ENCODE data around the gene SMIM32. TPM values are rescaled to one million over a fixed set of nuclear protein-coding genes. Genes with fewer than 3 reads are reported as not detected.

Gene SMIM32
- total RNA-seq, 2 experiments from 2014 or later, result not detected

DNA sequence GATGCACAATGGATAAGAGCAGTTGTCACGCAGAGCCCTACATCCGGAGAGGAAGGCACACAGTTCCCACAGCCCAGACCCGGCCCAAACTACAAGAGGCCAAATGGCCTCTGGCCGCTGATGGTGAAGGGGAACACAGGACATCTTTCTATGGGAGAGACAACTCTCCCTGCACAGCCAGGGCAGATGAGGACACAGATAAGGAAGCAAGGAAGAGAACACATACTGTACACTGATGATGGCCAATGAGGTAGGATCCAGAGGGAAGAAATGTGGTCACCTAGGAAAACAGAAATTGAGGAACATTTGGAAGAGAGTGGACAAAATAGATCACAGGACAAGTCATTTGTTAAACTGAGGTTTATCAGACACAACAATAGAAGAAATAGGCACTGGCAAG lies 28.4 kb upstream of the SMIM32 start:
- no peak overlapping the region for H3K4me3 Mint-ChIP-seq
- H3K4me1 Mint-ChIP-seq (ENCODE audit: low read depth), result no peaks in the 10 kb centered on the region
- H3K27me3 Mint-ChIP-seq, result peaks cover 6% of the 10 kb centered on the region
- ATAC-seq (ENCODE audit: poor library complexity) (no peak), DNase-seq (no peak)
- no peaks in the 10 kb centered on the region for H3K36me3 Mint-ChIP-seq (ENCODE audit: low read depth)
- TF ChIP-seq, protein P1, sequence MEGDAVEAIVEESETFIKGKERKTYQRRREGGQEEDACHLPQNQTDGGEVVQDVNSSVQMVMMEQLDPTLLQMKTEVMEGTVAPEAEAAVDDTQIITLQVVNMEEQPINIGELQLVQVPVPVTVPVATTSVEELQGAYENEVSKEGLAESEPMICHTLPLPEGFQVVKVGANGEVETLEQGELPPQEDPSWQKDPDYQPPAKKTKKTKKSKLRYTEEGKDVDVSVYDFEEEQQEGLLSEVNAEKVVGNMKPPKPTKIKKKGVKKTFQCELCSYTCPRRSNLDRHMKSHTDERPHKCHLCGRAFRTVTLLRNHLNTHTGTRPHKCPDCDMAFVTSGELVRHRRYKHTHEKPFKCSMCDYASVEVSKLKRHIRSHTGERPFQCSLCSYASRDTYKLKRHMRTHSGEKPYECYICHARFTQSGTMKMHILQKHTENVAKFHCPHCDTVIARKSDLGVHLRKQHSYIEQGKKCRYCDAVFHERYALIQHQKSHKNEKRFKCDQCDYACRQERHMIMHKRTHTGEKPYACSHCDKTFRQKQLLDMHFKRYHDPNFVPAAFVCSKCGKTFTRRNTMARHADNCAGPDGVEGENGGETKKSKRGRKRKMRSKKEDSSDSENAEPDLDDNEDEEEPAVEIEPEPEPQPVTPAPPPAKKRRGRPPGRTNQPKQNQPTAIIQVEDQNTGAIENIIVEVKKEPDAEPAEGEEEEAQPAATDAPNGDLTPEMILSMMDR (IDR thresholded peaks at IDR 0.05), result no peak
- Histone ChIP-seq H3K36me3 (ENCODE audit: insufficient read depth, low read length) (no peaks in the 10 kb centered on the region), H3K4me3 (ENCODE audit: low read length) (no peak overlapping the region), H3K27me3 (ENCODE audit: control insufficient read depth in 1 of 2, insufficient read depth in 2 of 2, low read length in 2 of 2) (peaks cover 3 to 4% of the 10 kb centered on the region in 2 experiments), H3K9me3 (ENCODE audit: control insufficient read depth in 1 of 2, insufficient read depth in 1 of 2, low read length in 2 of 2) (peaks cover 3 to 16% of the 10 kb centered on the region in 2 experiments), H3K27ac (ENCODE audit: low read depth in 1 of 2, low read length in 2 of 2) (no peak overlapping the region), H3K4me1 (ENCODE audit: insufficient read depth, low read length) (no peaks in the 10 kb centered on the region)
- intact Hi-C loops (cut with DNase I, micrococcal nuclease), result no loop called here
- no peak overlapping the region for H3K27ac Mint-ChIP-seq
- ChIA-PET POLR2A (no interaction called here), CTCF (no interaction called here)
- H3K9me3 Mint-ChIP-seq, result peaks cover 4% of the 10 kb centered on the region

DNA sequence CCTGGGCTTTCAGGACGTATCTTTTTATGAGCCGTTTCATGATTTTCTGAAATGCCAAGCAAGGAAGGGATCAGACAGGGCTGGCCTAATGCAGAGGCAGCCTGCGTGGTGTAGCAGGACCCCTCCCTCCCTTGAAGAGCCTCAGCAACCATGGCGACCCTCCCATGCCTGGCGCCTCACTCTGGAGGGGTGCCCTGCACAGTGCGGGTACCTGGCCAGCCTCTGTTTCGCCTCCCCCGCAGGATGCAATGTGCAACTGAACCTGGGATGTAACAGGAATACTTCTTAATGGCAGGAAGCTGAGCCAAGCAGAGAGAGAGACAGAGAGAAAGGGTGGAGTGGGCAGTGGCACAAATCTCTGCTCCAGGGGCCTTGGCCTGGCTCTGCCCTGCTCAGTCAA lies 23.3 kb upstream of the SMIM32 start:
- Histone ChIP-seq H3K27me3 (ENCODE audit: control insufficient read depth in 1 of 2, insufficient read depth in 2 of 2, low read length in 2 of 2) (peaks cover 0 to 4% of the 10 kb centered on the region in 2 experiments), H3K36me3 (ENCODE audit: insufficient read depth, low read length) (no peaks in the 10 kb centered on the region), H3K27ac (ENCODE audit: low read depth in 1 of 2, low read length in 2 of 2) (no peak overlapping the region), H3K9me3 (ENCODE audit: control insufficient read depth in 1 of 2, insufficient read depth in 1 of 2, low read length in 2 of 2) (peaks cover 3 to 17% of the 10 kb centered on the region in 2 experiments), H3K4me1 (ENCODE audit: insufficient read depth, low read length) (no peaks in the 10 kb centered on the region), H3K4me3 (ENCODE audit: low read length) (no peak overlapping the region)
- CTCF ChIA-PET, result no interaction called here
- intact Hi-C loops (cut with DNase I, micrococcal nuclease), result loop anchor here in 1 of 2 experiments (10.0 kb wide), 1 partner anchor 751 kb away; no protein-coding TSS in a partner anchor
- TF ChIP-seq, protein P1 (IDR thresholded peaks at IDR 0.05), result no peak
- no peaks in the 10 kb centered on the region for H3K4me1 Mint-ChIP-seq (ENCODE audit: low read depth)
- H3K9me3 Mint-ChIP-seq, result peaks cover 4% of the 10 kb centered on the region
- H3K27ac Mint-ChIP-seq, result no peak overlapping the region
- H3K4me3 Mint-ChIP-seq, result no peak overlapping the region
- POLR2A ChIA-PET, result no interaction called here
- no peak for DNase-seq
- H3K27me3 Mint-ChIP-seq, result peaks cover 20% of the 10 kb centered on the region
- ATAC-seq (ENCODE audit: poor library complexity), result no peak
- H3K36me3 Mint-ChIP-seq (ENCODE audit: low read depth), result no peaks in the 10 kb centered on the region

DNA sequence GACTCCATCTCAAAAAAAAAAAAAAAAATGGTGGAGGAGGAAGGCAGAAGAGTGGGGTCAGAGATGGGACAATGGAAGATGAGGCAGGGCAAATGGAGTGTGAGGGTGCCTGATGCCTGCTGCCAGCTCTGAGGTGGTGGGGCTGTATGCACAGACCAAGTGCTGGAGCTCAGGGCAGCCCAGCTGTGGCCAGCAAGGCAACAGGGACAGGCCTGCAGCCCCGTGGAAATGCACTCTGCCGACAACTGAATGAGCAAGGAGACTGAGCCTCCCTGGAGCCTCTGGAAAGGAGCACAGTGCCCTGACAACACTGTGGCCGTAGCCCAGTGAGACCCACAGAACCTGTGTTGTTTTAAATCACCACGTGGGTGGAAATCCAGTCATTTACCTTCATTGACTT lies 22.9 kb upstream of the SMIM32 start:
- TF ChIP-seq, protein P1 (IDR thresholded peaks at IDR 0.05), result no peak
- no peaks in the 10 kb centered on the region for H3K4me1 Mint-ChIP-seq (ENCODE audit: low read depth)
- POLR2A ChIA-PET, result no interaction called here
- H3K27ac Mint-ChIP-seq, result no peak overlapping the region
- Histone ChIP-seq H3K9me3 (ENCODE audit: control insufficient read depth in 1 of 2, insufficient read depth in 1 of 2, low read length in 2 of 2) (peaks cover 0 to 14% of the 10 kb centered on the region in 2 experiments), H3K36me3 (ENCODE audit: insufficient read depth, low read length) (no peaks in the 10 kb centered on the region), H3K27me3 (ENCODE audit: control insufficient read depth in 1 of 2, insufficient read depth in 2 of 2, low read length in 2 of 2) (peaks cover 0 to 4% of the 10 kb centered on the region in 2 experiments), H3K4me3 (ENCODE audit: low read length) (no peak overlapping the region), H3K4me1 (ENCODE audit: insufficient read depth, low read length) (no peaks in the 10 kb centered on the region), H3K27ac (ENCODE audit: low read depth in 1 of 2, low read length in 2 of 2) (no peak overlapping the region)
- CTCF ChIA-PET, result no interaction called here
- H3K27me3 Mint-ChIP-seq, result peaks cover 20% of the 10 kb centered on the region
- no peak overlapping the region for H3K4me3 Mint-ChIP-seq
- H3K9me3 Mint-ChIP-seq, result peaks cover 4% of the 10 kb centered on the region
- no peak for ATAC-seq (ENCODE audit: poor library complexity)
- no peak for DNase-seq
- intact Hi-C loops (cut with DNase I, micrococcal nuclease), result loop anchor here in 1 of 2 experiments (10.0 kb wide), 1 partner anchor 751 kb away; no protein-coding TSS in a partner anchor
- no peaks in the 10 kb centered on the region for H3K36me3 Mint-ChIP-seq (ENCODE audit: low read depth)

Measured in CD4-positive, alpha-beta T cell (primary cell).